Ascending aorta (tissue), 2 donors: ENCODE measurements around the gene BBOF1. TPM values are rescaled to one million over a fixed set of nuclear protein-coding genes. Genes with fewer than 3 reads are reported as not detected.
"Not testable (repeated sequence)": the region's sequence is repeated elsewhere in the genome, so short reads cannot be mapped to it uniquely, and the experiment has no call there.

Experiments used
- DNase-seq, 2 donors: peaks; one replicate each; pipeline ENCODE4 v3.0.0-alpha.2; 2019; ENCODE audit warnings: low spot score in 2 of 2
- H3K27ac ChIP-seq, 2 donors: fragments of 200-600 bp; sonication (generic); one replicate each; pipeline ENCODE4 v1.5.1; 2016 to 2017; ENCODE audit warnings: mild to moderate bottlenecking in 1 of 2
- H3K27me3 ChIP-seq: fragments of 200-600 bp; sonication (generic); one replicate; pipeline ENCODE4 v1.5.1; 2017
- H3K36me3 ChIP-seq, 2 donors: fragments of 200-600 bp; sonication (generic); one replicate each; pipeline ENCODE4 v1.5.1; 2016
- H3K4me1 ChIP-seq, 2 donors: fragments of 200-600 bp; sonication (generic); one replicate each; pipeline ENCODE4 v1.5.1; 2016 to 2017; ENCODE audit warnings: mild to moderate bottlenecking in 1 of 2
- H3K4me3 ChIP-seq, 2 donors: fragments of 200-600 bp; sonication (generic); one replicate each; pipeline ENCODE4 v1.5.1; 2016 to 2017; ENCODE audit warnings: mild to moderate bottlenecking in 1 of 2
- H3K9me3 ChIP-seq, 2 donors: fragments of 200-600 bp; sonication (generic); one replicate each; pipeline ENCODE4 v1.5.1; 2016
- intact Hi-C: fragments of 100-400 bp; cut with DNase I; formaldehyde crosslinking; loops from one replicate; pipeline ENCODE4 v1.15.1; 2023
- total RNA-seq: library from RNA; depleted of rRNA; stranded (reverse); fragments of >200 nt; gene quantifications from one replicate; pipeline ENCODE4 v1.1.0, GENCODE V29; 2016
- TF ChIP-seq, protein P1 (sequence below), 3 experiments: fragments of 200-600 bp in 2 of 3; fragments of 450-650 bp in 1 of 3; sonication (generic) in 2 of 3; IDR thresholded peaks; one replicate each; pipeline ENCODE4 v1.5.1; 2016 to 2019; ENCODE audit warnings: antibody characterized with exemption in 3 of 3, mild to moderate bottlenecking in 1 of 3, moderate library complexity in 1 of 3

The BBOF1 gene
- total RNA-seq, 1 donor from 2014 or later = 16.2 TPM

DNA sequence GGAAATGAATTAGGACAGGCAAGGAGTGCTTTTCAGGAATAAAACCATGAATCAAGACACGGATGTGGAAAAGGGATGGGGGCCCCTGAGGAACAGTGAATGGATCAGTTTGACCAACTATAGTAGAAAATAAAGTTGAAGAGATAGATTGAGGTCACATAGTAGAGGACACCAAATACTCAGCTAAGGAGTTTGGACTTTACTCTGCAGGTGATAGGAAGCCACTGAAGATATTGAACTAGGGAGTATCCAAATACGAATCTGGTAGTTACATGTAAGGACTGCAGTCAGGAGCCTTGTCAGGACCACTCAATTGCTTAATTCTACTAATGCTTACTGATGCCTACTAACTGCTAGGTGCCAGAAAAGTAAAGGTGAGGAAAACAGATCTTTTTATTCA is 20.4 kb upstream of the BBOF1 start:
- intact Hi-C loops = no loop called here

DNA sequence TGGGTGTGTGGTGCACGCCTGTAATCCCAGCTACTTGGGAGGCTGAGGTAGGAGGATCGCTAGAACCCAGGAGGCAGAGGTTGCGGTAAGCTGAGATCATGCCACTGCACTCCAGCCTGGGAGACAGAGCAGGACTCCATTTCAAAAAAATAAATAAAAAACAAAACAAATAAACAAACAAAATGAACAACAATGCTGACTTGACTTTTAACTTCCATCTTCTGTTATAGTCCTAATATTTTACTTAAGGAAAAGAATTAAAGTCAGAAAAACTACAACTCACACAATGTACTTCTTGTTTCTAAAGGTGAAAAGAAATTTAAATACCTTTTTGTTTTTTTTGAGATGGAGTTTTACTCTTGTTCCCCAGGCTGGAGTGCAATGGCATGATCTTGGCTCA is 13.5 kb upstream of the BBOF1 start:
- H3K27ac ChIP-seq, H3K27me3 ChIP-seq, DNase-seq, H3K9me3 ChIP-seq, intact Hi-C loops, H3K4me3 ChIP-seq, H3K4me1 ChIP-seq: not testable (repeated sequence)
- peaks cover 19% of the 10 kb centered on the region in 2 donors for H3K36me3 ChIP-seq

More for the DNA sequence above, 20.4 kb upstream of the BBOF1 start:
- Histone ChIP-seq H3K36me3 (peaks cover 3 to 18% of the 10 kb centered on the region in 2 donors), H3K9me3 (no peaks in the 10 kb centered on the region), H3K27me3 (no peaks in the 10 kb centered on the region), H3K4me3 (no peak overlapping the region), H3K27ac (no peak overlapping the region), H3K4me1 (no peaks in the 10 kb centered on the region)
- no peak for DNase-seq
- TF ChIP-seq, protein P1, sequence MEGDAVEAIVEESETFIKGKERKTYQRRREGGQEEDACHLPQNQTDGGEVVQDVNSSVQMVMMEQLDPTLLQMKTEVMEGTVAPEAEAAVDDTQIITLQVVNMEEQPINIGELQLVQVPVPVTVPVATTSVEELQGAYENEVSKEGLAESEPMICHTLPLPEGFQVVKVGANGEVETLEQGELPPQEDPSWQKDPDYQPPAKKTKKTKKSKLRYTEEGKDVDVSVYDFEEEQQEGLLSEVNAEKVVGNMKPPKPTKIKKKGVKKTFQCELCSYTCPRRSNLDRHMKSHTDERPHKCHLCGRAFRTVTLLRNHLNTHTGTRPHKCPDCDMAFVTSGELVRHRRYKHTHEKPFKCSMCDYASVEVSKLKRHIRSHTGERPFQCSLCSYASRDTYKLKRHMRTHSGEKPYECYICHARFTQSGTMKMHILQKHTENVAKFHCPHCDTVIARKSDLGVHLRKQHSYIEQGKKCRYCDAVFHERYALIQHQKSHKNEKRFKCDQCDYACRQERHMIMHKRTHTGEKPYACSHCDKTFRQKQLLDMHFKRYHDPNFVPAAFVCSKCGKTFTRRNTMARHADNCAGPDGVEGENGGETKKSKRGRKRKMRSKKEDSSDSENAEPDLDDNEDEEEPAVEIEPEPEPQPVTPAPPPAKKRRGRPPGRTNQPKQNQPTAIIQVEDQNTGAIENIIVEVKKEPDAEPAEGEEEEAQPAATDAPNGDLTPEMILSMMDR (IDR thresholded peaks at IDR 0.05) = no peak

DNA sequence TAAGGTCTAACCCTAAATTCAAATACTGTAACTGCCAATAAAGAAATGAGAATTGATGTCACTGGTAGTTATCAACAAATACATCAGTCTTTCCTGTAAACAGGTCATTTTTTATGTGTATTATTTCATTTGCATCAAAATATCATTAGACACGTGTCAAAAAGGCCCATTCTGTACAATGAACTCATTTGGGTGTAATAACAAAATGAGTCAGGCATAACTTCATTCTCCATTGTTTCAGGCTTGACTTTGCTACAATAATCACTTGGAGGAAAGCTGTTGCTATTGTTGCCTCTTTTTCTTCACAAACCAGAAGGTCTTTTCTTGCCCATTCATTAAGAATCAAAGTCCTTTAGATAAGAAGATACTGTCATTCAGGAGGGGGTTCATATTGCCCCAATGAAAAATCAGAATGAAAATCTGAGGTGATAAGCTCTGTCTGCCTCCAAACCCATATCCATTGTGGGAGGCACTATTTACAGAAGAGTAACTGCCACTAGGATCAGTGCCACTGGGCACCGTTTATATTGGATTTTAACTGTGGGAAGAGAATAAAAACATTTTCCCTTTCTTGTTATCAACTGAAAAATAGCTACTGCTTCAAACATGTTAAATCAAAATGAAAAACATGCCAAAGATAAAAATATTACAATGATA is 10.2 kb upstream of the BBOF1 start:
- H3K27ac ChIP-seq = no peak overlapping the region
- no peaks in the 10 kb centered on the region for H3K4me1 ChIP-seq
- no peak overlapping the region for H3K4me3 ChIP-seq
- H3K27me3 ChIP-seq = no peaks in the 10 kb centered on the region
- peaks cover 20 to 29% of the 10 kb centered on the region in 2 donors for H3K36me3 ChIP-seq
- no peak for DNase-seq
- intact Hi-C loops = no loop called here
- TF ChIP-seq, protein P1 (IDR thresholded peaks at IDR 0.05) = no peak
- no peaks in the 10 kb centered on the region for H3K9me3 ChIP-seq

DNA sequence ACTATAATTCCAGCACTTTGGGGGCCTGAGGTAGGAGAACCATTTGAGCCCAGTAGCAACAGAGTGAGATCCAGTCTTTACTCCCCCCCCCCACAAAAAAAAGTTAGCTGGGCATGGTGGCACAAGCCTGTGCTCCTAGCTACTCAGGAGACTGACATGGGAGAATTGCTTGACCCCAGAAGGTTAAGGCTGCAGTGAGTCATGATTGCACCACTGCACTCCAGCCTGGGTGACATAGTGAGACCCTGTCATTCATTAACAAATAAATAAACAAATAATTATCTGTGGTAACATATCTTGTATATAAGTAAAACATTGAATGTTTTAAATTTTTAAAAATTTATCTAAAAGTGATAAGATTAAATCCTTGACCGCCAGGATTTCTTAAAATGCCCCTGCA is 4.8 kb upstream of the BBOF1 start:
- intact Hi-C loops = loop anchor here (10.0 kb wide), 1 partner anchor 299 kb away; the partner anchor contains the start of gene PNMA1

DNA sequence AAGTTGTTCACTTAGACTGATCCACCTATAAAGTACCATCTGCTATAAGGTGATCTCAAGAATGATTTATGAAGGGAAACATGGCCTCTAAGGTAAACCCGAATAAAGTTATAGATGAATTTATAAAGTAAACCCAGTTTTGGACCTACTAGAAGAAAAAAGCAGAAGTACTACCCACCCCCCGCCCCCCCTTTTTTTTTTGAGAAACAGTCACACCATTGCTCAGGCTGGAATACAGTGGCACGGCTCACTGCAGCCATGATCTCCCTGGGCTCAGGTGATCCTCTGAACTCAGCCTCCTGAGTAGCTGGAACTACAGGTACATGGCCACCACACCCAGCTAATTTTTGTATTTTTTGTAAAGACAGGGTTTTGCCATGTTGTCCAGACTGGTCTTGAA is 4.0 kb upstream of the BBOF1 start:
- intact Hi-C loops = loop anchor here (10.0 kb wide), 1 partner anchor 300 kb away; the partner anchor contains the start of gene PNMA1
- Histone ChIP-seq H3K9me3 (no peaks in the 10 kb centered on the region), H3K4me1 (peaks cover 2 to 7% of the 10 kb centered on the region in 2 donors), H3K27ac (no peak overlapping the region), H3K27me3 (no peaks in the 10 kb centered on the region), H3K36me3 (peaks cover 9 to 16% of the 10 kb centered on the region in 2 donors), H3K4me3 (no peak overlapping the region)
- TF ChIP-seq, protein P1 (IDR thresholded peaks at IDR 0.05) = no peak
- DNase-seq = no peak

More for the DNA sequence above, 4.8 kb upstream of the BBOF1 start:
- Histone ChIP-seq H3K36me3 (peaks cover 14 to 22% of the 10 kb centered on the region in 2 donors), H3K4me1 (peaks cover 0 to 3% of the 10 kb centered on the region in 2 donors), H3K4me3 (no peak overlapping the region), H3K9me3 (no peaks in the 10 kb centered on the region), H3K27ac (no peak overlapping the region), H3K27me3 (no peaks in the 10 kb centered on the region)
- TF ChIP-seq, protein P1 (IDR thresholded peaks at IDR 0.05) = no peak
- no peak for DNase-seq

DNA sequence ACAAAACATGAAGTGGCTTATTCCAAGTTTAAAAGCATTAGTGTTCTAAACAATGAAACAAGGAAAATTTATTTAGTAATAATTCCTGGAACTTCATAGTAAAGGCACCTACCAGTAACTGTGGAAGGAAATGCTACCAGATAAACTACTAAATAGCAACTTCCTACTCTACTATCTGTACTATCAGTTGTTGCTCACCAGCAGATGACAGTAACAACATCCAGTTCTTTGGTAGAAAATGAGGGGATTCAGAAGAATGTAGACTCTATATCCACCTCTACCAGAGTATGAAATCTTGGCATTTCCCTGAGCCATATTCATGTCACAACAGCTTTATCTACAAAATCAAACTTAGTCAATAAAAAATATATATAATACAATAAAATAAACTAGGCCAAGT is 3.2 kb upstream of the BBOF1 start:
- intact Hi-C loops = loop anchor here (10.0 kb wide), 1 partner anchor 301 kb away; the partner anchor contains the start of gene PNMA1
- no peak for DNase-seq
- Histone ChIP-seq H3K9me3 (no peaks in the 10 kb centered on the region), H3K36me3 (peaks cover 1 to 9% of the 10 kb centered on the region in 2 donors), H3K27me3 (no peaks in the 10 kb centered on the region), H3K27ac (no peak overlapping the region), H3K4me3 (no peak overlapping the region), H3K4me1 (peaks cover 2 to 7% of the 10 kb centered on the region in 2 donors)
- TF ChIP-seq, protein P1 (IDR thresholded peaks at IDR 0.05) = no peak
